HG02588 (cell line): ENCODE measurements around the gene ABHD16A.
A peak's percentile ranks its signal among the peaks of the same experiment; 100 is the strongest.

Experiments used
- ATAC-seq: cut with Tn5 transposase; IDR thresholded peaks from one replicate; pipeline ENCODE4 v1.9.1; 2021; ENCODE audit warnings: mild to moderate bottlenecking, moderate library complexity; ENCODE audit not compliant: unreplicated experiment

The ABHD16A gene

DNA sequence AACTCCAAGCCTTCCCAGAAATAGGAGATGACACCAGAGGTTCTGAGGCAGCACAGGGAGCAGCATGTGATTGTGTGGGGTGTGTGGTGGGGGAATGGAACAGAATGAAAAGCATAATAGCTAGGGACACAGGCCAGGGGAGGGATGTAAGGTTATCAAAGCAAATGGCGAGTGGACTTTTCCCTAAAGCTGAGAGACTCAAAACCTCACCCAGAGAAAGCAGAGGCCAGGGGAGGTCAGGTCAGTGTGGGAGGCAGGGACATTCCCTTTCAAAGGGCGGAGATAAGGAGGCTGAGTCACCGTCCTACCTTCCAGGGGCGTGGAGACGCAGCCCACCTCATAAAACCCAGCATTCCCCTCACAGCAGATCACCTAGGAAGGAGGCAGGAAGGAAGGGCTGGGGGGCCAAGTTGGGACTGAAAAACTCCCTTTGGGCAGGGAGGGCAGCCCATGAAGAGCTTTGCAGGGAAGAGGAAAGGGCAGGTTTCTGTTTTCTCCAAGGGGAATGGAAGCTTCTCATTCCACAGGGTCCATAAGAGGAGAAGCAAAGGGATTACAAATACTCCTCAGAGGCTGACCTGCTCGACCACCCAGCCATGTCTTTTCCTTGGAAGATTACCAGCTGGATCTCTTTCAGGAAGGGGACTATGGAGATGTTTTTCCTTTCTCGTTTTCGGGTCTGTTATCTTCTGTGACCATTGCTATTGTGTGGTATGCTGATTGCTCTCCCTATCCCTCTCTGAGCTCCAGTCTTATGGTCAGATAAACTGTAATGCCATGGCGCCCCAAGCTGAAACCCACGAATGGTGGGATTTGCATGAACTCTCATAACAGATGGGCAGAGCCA is 12.7 kb downstream of the ABHD16A start:
- ATAC-seq: no peak

DNA sequence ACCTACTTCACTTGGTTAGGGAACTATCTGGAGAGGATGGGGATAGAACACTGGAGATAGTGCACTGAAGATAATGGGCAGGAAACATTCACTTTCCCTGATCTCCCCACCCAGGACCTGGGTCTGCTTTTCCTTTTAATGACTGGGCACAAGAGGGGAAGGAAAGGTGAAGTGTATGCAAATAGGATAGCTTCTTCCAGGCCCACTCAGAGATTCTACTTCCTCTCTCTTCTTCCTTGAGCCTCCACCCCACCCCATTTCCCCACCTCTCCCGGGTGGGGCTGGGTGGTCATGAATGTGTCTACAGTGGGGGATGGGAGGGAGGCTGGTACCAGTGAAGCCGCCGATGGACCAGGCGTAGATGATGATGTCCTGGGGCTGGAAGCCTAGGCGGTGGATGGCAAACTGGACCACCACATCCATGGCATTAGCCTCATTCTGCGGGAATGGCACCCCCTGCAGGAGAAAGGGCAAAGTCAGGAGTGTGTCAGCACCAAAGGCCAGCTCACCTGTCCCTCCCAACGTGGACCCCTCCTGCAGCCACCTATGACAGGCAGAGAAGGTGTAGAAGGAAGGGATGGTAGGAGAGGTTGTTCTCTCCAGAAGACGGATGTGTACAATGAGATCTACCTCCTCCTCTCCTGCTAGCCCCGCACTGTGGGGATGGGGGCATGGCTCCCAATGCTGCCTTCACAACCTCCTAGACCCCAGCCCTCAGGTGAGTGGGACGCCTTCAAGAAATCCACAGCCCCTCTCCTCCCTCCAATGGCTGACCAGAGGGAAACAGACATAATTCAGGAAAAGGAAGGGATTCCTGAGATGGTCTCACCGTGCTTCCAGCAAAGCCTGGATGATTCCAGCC is 13.6 kb downstream of the ABHD16A start:
- ATAC-seq: no peak

- ATAC-seq: no peak
These were observed 15.0 kb downstream of the ABHD16A start for GRCh38 chr6:31687860-31688693.

DNA sequence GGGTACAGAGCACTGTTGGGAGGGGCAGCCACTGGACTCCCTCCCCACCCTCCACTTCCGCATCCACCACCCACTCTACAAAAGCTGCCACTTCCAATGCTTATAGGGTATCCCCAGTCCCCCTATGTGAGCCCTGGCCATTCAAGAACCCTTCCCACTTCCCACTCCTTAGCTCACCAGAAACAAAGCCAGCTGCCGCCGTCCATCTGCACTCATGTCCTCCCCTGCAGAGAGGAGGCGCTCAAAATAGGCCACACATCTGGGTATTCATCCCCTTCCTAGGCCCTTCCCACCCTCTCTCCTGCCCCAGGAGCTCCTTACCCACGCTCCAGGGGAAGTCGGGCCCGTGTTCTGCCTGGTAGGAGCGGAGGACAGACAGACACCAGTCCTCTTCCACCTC is 15.8 kb downstream of the ABHD16A start:
- ATAC-seq: no peak

DNA sequence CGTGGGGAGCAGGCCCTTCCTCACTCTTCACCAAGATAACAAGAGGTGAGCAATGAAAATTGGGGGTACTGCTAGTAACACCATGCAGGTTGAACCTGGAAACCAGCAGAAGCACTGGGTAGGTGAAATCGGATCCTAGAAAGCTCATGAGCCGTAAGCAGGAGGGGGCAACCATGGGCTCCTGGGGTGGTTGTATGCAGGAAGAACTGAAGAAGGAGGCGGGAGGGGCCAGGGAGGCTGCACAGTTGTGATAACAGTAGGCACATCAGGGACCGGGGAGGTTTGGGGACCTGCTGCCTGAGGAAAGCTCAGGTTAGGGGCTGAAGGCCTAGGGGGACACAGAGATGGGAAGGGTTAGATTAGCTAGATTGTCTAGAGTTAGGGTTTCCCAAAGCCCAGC is 16.6 kb downstream of the ABHD16A start:
- ATAC-seq: no peak

DNA sequence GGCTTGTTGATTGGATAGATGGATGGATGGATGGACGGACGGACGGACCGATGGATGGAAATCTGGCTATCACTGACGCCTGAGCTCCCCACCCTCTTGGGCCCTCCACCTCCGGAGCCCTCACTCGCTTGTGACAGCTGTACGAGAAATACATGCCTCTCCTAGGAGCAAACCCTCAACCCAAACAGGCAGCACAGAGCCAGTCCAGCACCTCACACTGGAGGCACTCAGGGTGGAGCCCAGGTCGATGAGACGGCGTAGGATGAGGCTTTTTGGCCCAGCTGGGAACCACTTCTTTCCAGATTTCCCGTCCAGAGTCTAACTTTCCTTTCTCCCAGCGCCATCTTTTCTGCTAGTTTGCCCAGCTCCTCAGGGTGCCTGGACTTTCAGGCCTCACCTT is 19.5 kb downstream of the ABHD16A start:
- ATAC-seq: no peak

DNA sequence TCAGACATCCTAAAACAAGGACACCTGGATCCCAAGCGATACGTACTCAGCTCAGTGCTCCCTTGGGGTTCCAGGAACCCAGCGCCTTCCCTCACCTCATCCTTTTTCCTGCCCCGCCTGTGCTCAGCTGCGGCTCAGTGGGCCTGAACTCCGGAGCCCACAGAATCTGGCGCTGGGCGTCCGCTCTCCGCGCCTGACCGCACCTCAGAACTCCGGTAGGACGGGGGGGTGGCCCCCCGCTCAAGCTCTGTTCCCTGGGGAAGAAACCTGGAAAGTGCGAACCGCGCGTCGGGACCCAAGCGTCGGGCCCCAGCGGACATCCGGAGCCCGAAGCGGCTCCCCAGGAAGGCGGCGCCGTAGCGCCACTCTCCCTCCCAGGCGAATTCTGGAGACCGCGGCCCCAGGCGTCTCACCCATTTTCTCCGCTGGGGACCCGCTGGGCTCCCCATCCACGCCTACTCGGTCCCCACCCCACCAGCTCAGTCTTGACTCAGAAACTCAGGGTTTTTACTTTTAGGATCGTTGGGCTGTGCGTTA is 21.9 kb downstream of the ABHD16A start:
- ATAC-seq: no peak

GRCh38 chr6:31680226-31681134 is 22.6 kb downstream of the ABHD16A start, which contains the start of gene LY6G5C:
TSS of gene LY6G5C (minus strand) at chr6:31681067. CDS start at chr6:31680373, 694 bp downstream.
- ATAC-seq: no peak

GRCh38 chr6:31677955-31678354 is 25.2 kb downstream of the ABHD16A start:
- ATAC-seq: no peak

DNA sequence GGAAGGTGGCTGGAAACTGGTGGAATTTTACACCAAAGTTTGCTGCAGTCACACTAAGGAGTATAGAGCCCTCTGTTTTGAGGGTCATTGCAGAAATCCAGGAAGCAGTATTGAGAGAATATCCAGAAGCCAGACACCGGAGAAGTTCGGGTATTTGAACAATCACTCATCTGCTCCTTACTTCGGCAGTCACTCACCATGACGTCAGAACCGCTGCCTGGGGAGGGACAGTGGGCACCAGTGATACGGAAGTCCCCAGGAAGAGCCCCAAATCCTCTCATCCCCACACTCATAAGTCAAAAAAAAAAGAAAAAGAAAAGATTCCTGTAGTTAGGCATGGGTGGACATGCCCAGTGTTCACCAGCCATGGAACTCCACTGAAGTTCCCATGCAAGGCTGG is 26.2 kb downstream of the ABHD16A start:
- no peak for ATAC-seq

DNA sequence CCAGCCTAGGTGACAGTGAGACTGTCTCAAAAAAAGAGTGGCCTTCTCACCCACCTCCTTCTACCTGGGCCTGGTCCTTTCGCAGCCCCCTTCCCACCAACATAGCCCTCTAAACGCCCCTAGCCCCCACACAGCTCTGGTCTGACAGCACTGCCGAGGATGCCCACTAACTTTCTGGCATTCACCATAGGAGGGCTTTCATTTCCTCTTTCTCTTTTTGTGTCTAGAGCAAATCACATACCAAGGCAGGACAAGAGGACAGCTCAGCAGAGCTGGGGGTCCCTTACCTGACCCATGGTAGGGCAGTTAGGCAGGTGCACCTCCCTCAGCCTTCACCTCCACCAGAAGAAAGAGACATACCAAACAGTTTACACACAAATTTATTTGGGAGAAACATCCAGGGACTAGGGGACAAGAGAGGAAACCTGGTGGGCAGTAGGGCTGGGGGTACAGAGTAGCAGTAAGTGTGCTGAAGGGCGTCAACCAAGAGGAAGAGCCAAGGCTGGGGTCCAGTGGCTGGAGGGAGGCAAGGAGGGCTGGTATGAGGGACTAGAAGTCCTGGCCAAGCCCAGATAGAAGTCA is 26.7 kb downstream of the ABHD16A start:
- no peak for ATAC-seq

DNA sequence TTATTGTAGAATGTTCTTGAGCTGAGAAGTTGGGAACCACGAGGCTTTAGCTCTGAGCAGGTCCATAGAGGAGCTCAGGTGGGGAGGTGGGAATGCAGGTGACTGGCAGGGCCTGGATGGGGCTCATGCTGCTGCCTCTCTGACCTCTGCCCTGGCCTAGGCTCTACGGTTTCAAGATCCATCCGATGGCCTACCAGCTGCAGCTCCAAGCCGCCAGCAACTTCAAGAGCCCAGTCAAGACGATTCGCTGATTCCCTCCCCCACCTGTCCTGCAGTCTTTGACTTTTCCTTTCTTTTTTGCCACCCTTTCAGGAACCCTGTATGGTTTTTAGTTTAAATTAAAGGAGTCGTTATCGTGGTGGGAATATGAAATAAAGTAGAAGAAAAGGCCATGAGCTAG is 33.4 kb downstream of the ABHD16A start, which contains the start of gene LY6G5B:
LY6G5B (plus strand) TSS at position 301 of the 400 bp plus-strand sequence. CDS start 975 bp downstream, outside the sequence.
- ATAC-seq: no peak

GRCh38 chr6:31666337-31666965 is 36.7 kb downstream of the ABHD16A start:
- no peak for ATAC-seq

DNA sequence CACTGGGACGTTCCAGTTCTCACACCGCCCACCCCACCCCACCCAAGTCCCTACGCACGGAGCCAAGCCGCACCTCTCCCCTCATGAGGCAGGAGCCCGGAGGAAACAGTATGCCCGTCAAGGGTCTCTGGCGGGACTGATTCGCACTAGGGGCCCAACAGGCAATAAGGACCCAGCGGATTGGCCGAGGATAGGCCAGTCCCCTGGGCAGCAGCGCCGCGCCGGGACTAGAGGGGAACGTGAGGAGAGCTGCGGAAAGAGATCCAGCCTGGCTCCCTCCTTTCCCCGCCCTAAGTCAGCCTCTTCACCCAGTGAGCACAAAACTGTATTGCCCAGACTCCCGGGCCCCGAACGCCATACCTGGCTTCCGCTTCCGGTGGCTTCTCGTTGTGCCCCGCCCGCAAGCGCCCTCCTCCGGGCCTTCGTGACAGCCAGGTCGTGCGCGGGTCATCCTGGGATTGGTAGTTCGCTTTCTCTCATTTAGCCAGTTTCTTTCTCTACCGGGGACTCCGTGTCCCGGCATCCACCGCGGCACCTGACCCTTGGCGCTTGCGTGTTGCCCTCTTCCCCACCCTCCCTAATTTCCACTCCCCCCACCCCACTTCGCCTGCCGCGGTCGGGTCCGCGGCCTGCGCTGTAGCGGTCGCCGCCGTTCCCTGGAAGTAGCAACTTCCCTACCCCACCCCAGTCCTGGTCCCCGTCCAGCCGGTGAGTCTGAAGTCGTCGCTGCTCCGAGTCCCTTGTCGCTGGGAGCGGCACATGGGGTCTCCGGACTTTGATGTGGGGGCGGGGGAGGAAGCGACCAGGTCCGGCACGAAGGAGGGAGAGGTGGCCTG is 37.4 kb downstream of the ABHD16A start, which contains the start of gene CSNK2B:
CSNK2B (plus strand) TSS at position 580 of the 836 bp plus-strand sequence. CDS start 752 bp downstream, outside the sequence.
- peak; percentile 67 for ATAC-seq

GRCh38 chr6:31664790-31665500 is 38.2 kb downstream of the ABHD16A start, which contains the start of gene GPANK1:
TSS of gene GPANK1 (minus strand) at chr6:31664997. CDS start at chr6:31664478, 519 bp downstream.
- peak; percentile 26 for ATAC-seq

- no peak for ATAC-seq
These were observed 38.9 kb downstream of the ABHD16A start for GRCh38 chr6:31663961-31664789.
